Psoas muscle (tissue), 8 donors: ENCODE data around the gene HS6ST2. TPM values are rescaled to one million over a fixed set of nuclear protein-coding genes. Genes with fewer than 3 reads are reported as not detected.

ENCODE experiments used
- ATAC-seq, 4 donors: fragments of 200-7000 bp; cut with Tn5 transposase; one replicate each; pipeline ENCODE4 v1.9.1; 2020; ENCODE audit warnings: moderate library complexity in 3 of 4, mild to moderate bottlenecking in 2 of 4
- DNase-seq, 2 donors: peaks; one replicate each; pipeline ENCODE4 v3.0.0-alpha.2; 2020
- H3K27ac ChIP-seq: fragments of 200-600 bp; one replicate; pipeline ENCODE4 v1.8.0; 2022
- H3K27me3 ChIP-seq, 3 donors: fragments of 200-600 bp in 1 of 3; one replicate each; pipeline versions ENCODE4 v1.6.1 to v1.8.0; 2013 to 2022; ENCODE audit warnings: low read length in 2 of 3, mild to moderate bottlenecking in 2 of 3, moderate library complexity in 1 of 3; ENCODE audit not compliant: insufficient read depth in 3 of 3
- H3K36me3 ChIP-seq, 2 donors: fragments of 200-600 bp in 1 of 2; one replicate each; pipeline versions ENCODE4 v1.6.1 to v1.8.0; 2013 to 2022; ENCODE audit warnings: low read depth in 1 of 2, mild to moderate bottlenecking in 1 of 2, moderate library complexity in 1 of 2; ENCODE audit not compliant: insufficient read depth in 1 of 2
- H3K4me1 ChIP-seq: fragments of 200-600 bp; one replicate; pipeline ENCODE4 v1.8.0; 2022
- H3K4me3 ChIP-seq: fragments of 200-600 bp; one replicate; pipeline ENCODE4 v1.8.0; 2022; ENCODE audit warnings: mild to moderate bottlenecking
- H3K9me3 ChIP-seq: fragments of 200-600 bp; one replicate; pipeline ENCODE4 v1.8.0; 2022
- WGBS, 3 donors: extraction: QIAGEN DNeasy Blood & Tissue Kit; methylation state at CpG; one replicate each; pipeline versions ENCODE4 v1.1.6 to v1.1.7; 2013; 5-methylcytosine and 5-hydroxymethylcytosine counted together
- intact Hi-C, 2 donors: fragments of 100-400 bp; cut with DNase I; formaldehyde crosslinking; loops; one replicate each; pipeline versions ENCODE4 v1.11.0 to v1.14.2; 2022
- polyA plus RNA-seq, 3 donors: library from polyadenylated mRNA; stranded (reverse); fragments of 200-250 nt; gene quantifications; one replicate each; pipeline ENCODE4 v1.2.3, GENCODE V29; 2013
- total RNA-seq, 4 donors: library from RNA; stranded (reverse); fragmentation: NEBNext Ultra II Directional in 2 of 4; extraction: Animal tissue kit (Norgen Biotek cat#: 25700) in 2 of 4; gene quantifications; one replicate each; pipeline versions ENCODE4 v1.2.1 to v1.2.4, GENCODE V29; 2021 to 2023
- TF ChIP-seq, protein P1 (sequence below): fragments of 200-600 bp; IDR thresholded peaks from one replicate; pipeline ENCODE4 v1.8.0; 2022; ENCODE audit warnings: antibody characterized with exemption
- donor health status: healthy with polysubstance abuse.
- donor health status: DM: no; HTN: no; CAD: no; lungs with moderate emphysema.
- donor health status: Bipolar disorder and iron deficiency.
- donor health status: healthy.
- donor health status: DM: yes; HTN: yes; CAD: no.
- donor health status: DM: no; HTN: no; CAD: no.
- donor health status: DM: no; HTN: no; CAD: no.
- donor health status: DM: yes; HTN: yes; CAD: no.

The HS6ST2 gene
- total and polyA plus RNA-seq, 7 donors: 0.30 to 10.0 (median 1.3) TPM

DNA sequence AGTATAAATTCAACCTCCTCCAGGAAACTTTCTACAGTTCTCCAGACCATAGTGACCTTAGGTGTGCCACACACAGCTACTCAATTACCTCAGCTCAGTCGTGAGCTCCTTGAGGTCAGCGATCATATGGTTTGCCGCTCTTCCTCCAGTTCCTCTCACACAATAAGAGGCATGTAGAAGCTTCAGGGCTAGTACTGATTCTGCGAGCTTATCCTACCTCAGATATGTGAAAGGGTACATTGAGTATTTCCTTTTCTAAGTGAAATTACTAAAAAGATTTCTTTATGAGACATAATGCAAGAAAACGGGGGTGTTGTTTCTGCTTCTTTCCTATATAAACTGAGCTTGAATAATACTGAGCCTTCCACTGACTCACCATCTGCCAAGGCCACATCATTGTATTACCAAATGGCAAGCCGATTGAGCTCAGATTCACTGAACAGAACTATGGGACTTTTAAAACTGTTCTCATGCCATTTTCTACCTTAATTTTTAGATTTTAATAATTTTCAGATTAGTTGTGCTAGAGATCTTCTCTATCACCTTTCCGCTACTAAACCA lies 183.1 kb downstream of the HS6ST2 start:
- H3K9me3 ChIP-seq: no peaks in the 10 kb centered on the region
- intact Hi-C loops: no loop called here
- H3K27ac ChIP-seq: no peak overlapping the region
- no peak overlapping the region for H3K4me3 ChIP-seq
- ATAC-seq (no peak), DNase-seq (no peak)
- peaks cover 0 to 4% (median 0%) of the 10 kb centered on the region in 3 donors for H3K27me3 ChIP-seq
- WGBS, 3 donors: 76 to 89% (median 81%) methylated on average over 7 of the region's 7 CpGs
- no peaks in the 10 kb centered on the region for H3K36me3 ChIP-seq
- no peaks in the 10 kb centered on the region for H3K4me1 ChIP-seq
- TF ChIP-seq, protein P1, sequence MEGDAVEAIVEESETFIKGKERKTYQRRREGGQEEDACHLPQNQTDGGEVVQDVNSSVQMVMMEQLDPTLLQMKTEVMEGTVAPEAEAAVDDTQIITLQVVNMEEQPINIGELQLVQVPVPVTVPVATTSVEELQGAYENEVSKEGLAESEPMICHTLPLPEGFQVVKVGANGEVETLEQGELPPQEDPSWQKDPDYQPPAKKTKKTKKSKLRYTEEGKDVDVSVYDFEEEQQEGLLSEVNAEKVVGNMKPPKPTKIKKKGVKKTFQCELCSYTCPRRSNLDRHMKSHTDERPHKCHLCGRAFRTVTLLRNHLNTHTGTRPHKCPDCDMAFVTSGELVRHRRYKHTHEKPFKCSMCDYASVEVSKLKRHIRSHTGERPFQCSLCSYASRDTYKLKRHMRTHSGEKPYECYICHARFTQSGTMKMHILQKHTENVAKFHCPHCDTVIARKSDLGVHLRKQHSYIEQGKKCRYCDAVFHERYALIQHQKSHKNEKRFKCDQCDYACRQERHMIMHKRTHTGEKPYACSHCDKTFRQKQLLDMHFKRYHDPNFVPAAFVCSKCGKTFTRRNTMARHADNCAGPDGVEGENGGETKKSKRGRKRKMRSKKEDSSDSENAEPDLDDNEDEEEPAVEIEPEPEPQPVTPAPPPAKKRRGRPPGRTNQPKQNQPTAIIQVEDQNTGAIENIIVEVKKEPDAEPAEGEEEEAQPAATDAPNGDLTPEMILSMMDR: no peak

DNA sequence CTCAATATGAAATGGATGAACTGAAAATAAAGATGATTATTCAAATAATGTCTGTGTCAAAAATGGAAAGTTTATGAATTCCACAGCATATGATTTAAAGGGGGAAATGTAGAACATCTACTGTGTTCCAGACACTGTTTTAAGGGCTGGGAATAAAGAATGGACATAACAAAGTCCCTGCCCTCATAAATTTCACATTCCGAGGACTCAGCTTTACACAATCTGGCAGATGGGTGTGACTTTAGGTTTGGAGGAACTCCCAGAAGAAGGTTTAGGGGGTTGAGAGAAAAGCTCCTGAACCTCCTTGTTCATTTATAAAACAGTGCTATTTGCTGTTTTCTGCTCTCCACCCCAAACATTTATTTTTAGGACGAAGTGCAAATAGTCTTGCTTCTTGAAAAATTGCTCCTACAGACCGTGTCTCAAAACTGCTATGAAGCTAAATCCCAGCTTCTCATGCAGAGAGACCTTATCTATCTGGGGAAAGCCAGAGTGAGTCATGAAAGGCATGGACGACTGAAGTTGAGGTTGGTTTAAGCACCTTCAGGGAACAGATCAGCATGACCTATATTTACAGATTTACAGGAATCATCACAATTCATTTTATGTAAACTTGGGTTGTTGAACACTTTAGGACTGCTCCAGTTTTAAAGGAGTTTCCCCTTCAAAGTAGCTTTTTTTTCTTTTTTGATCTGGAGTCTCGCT lies 184.3 kb downstream of the HS6ST2 start:
- no peak for DNase-seq
- no peaks in the 10 kb centered on the region for H3K27me3 ChIP-seq
- no peak for ATAC-seq
- H3K4me3 ChIP-seq: no peak overlapping the region
- no peak overlapping the region for H3K27ac ChIP-seq
- H3K4me1 ChIP-seq: no peaks in the 10 kb centered on the region
- H3K36me3 ChIP-seq: no peaks in the 10 kb centered on the region
- H3K9me3 ChIP-seq: no peaks in the 10 kb centered on the region
- intact Hi-C loops: no loop called here
- TF ChIP-seq, protein P1: no peak
- 46 to 58% (median 52%) methylated on average over 5 of the region's 5 CpGs for WGBS, 3 donors

DNA sequence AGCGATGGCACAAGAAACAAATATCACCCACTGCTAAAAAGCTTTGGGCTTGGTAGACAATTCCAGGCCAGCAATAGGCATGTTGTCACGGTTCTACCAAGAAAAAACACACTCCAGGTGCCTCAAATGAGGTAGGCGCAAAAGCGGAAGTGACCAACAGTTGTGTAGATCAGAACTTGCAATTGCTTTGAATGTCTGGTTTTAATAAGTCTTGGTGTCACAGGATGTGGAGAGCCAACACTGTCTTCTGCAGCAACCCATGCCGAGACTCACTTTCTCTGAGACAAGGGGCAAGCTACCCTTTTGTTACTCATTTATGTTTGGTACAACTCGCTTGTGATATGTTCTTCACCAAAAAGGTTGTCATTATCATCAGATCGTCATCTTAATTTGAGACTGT lies 188.8 kb downstream of the HS6ST2 start:
- no peak for DNase-seq
- Histone ChIP-seq H3K9me3 (no peaks in the 10 kb centered on the region), H3K36me3 (no peaks in the 10 kb centered on the region), H3K27ac (no peak overlapping the region), H3K4me3 (no peak overlapping the region), H3K27me3 (no peaks in the 10 kb centered on the region), H3K4me1 (no peaks in the 10 kb centered on the region)
- WGBS, 3 donors: 84 to 94% (median 85%) methylated on average over 7 of the region's 7 CpGs
- intact Hi-C loops: no loop called here
- TF ChIP-seq, protein P1: no peak
- no peak for ATAC-seq

DNA sequence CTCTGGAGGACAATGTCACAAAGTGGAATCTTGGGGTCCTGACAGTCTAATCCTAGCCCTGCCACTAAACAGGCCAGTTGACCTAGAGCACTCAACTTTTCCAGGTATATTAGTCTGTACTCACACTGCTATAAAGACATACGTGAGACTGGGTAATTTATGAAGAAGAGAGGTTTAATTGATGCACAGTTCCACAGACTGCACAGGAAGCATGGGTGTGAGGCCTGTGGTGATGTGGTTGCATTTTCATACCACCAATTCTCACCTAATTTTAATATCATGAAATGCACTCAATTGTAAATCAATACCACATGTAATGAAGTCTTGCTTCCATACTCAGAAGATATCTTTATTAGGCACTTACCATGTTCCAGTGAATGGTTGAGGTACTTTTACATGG lies 192.0 kb downstream of the HS6ST2 start:
- intact Hi-C loops: no loop called here

More for the DNA sequence above, 192.0 kb downstream of the HS6ST2 start:
- H3K36me3 ChIP-seq: no peaks in the 10 kb centered on the region
- ATAC-seq (no peak), DNase-seq (no peak)
- no peaks in the 10 kb centered on the region for H3K9me3 ChIP-seq
- WGBS, 3 donors: 87 to 92% (median 90%) methylated on average over 1 of the region's 1 CpG
- H3K4me1 ChIP-seq: no peaks in the 10 kb centered on the region
- TF ChIP-seq, protein P1: no peak
- H3K27ac ChIP-seq: no peak overlapping the region
- H3K27me3 ChIP-seq: no peaks in the 10 kb centered on the region
- no peak overlapping the region for H3K4me3 ChIP-seq
